GM12892 (cell line): Measurements from ENCODE around the gene CRB2.

Experiments
- POLR2A ChIP-seq: IDR thresholded peaks from 2 replicates; pipeline ENCODE4 v1.6.1; 2011; ENCODE audit warnings: low read depth, low read length, control low read depth
- TAF1 ChIP-seq: IDR thresholded peaks from 2 replicates; pipeline ENCODE4 v1.6.1; 2011; ENCODE audit warnings: low read depth, mild to moderate bottlenecking, control low read depth, low read length, borderline replicate concordance

DNA sequence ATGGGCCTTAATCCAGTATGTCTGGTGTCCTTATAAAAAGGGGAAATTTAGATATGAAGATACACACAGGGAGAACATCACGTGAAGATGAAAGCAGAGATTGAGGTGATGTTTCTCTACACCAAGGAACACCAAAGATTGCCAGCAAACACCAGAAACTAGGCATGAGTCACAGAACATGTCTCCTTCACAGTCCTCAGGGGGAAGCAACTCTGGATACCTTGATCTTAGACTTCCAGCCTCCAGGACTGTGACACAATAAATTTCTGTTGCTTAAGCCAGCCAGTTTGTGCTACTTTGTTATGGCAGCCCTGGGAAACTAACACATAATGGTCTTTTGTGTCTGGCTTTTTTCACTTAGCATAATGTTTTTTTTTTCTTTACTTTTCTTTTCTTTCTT, 46.4 kb upstream of the CRB2 start:
- TF ChIP-seq POLR2A (no peak), TAF1 (no peak)
